HS-27A (cell line): Measurements from ENCODE around the gene DAPK1.

ENCODE experiments used
- DNase-seq: peaks from one replicate; pipeline ENCODE4 v3.0.0-alpha.2; 2012; ENCODE audit warnings: low read depth, missing footprints

The DAPK1 gene

GRCh38 chr9:87497604-87498045, at the start of gene DAPK1:
TSS of gene DAPK1 (plus strand) at chr9:87497867. CDS start at chr9:87499078, 1,211 bp downstream.
- DNase-seq, result no peak

- no peak for DNase-seq
Observed at GRCh38 chr9:87451149-87451548, 46.5 kb upstream of the DAPK1 start.

- DNase-seq, result no peak
Observed at GRCh38 chr9:87455407-87455806, 42.3 kb upstream of the DAPK1 start.

GRCh38 chr9:87461256-87461655, 36.4 kb upstream of the DAPK1 start:
- DNase-seq, result no peak

- DNase-seq, result no peak
Observed at GRCh38 chr9:87464110-87464991, 33.3 kb upstream of the DAPK1 start.

GRCh38 chr9:87464992-87465378, 32.7 kb upstream of the DAPK1 start:
- no peak for DNase-seq

GRCh38 chr9:87465816-87466215, 31.9 kb upstream of the DAPK1 start:
- no peak for DNase-seq

- no peak for DNase-seq
Observed at GRCh38 chr9:87467187-87467586, 30.5 kb upstream of the DAPK1 start.

GRCh38 chr9:87469793-87470465, 27.7 kb upstream of the DAPK1 start:
- DNase-seq, result no peak

- no peak for DNase-seq
Observed at GRCh38 chr9:87471746-87472145, 25.9 kb upstream of the DAPK1 start.

GRCh38 chr9:87475463-87475862, 22.2 kb upstream of the DAPK1 start:
- no peak for DNase-seq

GRCh38 chr9:87478226-87478992, 19.3 kb upstream of the DAPK1 start:
- DNase-seq, result no peak

GRCh38 chr9:87479801-87480201, 17.9 kb upstream of the DAPK1 start:
- DNase-seq, result no peak

GRCh38 chr9:87481890-87482855, 15.5 kb upstream of the DAPK1 start:
- DNase-seq, result no peak

GRCh38 chr9:87490225-87490624, 7.4 kb upstream of the DAPK1 start:
- no peak for DNase-seq

- DNase-seq, result no peak
Observed at GRCh38 chr9:87490907-87491306, 6.8 kb upstream of the DAPK1 start.

GRCh38 chr9:87491523-87491922, 6.1 kb upstream of the DAPK1 start:
- no peak for DNase-seq

- DNase-seq, result no peak
Observed at GRCh38 chr9:87492642-87493041, 5.0 kb upstream of the DAPK1 start.

GRCh38 chr9:87494970-87495471, 2.6 kb upstream of the DAPK1 start:
- DNase-seq, result no peak

- no peak for DNase-seq
Observed at GRCh38 chr9:87497080-87497603, 525 bp upstream of the DAPK1 start.
